HepG2 (cell line): Measurements from ENCODE around the gene CNFN. TPM values are rescaled to one million over a fixed set of nuclear protein-coding genes. Genes with fewer than 3 reads are reported as not detected.

Experiments used
- ATAC-seq: fragments of 200-7000 bp; cut with Tn5 transposase; 3 replicates; pipeline ENCODE4 v1.9.1; 2020; ENCODE audit warnings: mild to moderate bottlenecking, moderate library complexity
- BruUV-seq: library from RNA; stranded (reverse); fragments of 400-500 nt; replicated peaks from 2 replicates; lab custom pipeline; 2021; lab: Mats Ljungman, UMichigan
- CTCF ChIA-PET: fragments of 300-600 bp; formaldehyde crosslinking; extraction: SDS; loops from one replicate; lab custom pipeline; 2021; ENCODE audit warnings: low total read pairs, inconsistent platforms, low intra/inter-chr PET ratio; lab: Yijun Ruan, JAX
- POLR2A ChIA-PET: fragments of 350-600 bp; sonication (Branson Sonifier 250); formaldehyde crosslinking; loops from one replicate; lab custom pipeline; 2020; ENCODE audit warnings: antibody characterized with exemption, inconsistent platforms; lab: Yijun Ruan, JAX
- DNase-seq: peaks from one replicate; pipeline ENCODE4 v3.0.0-alpha.2; 2015; ENCODE audit warnings: low spot score
- FAIRE-seq: peaks from 3 replicates; lab custom pipeline; 2011; peaks lifted over from hg19 to GRCh38; lab: Jason Lieb, UNC
- H2AFZ ChIP-seq: one replicate; pipeline ENCODE4 v1.6.1; 2011; ENCODE audit warnings: low read length, inconsistent platforms
- H3K27ac ChIP-seq: fragments of 300-600 bp; 3 replicates; pipeline ENCODE4 v1.8.0; 2011; ENCODE audit warnings: mixed run types, mild to moderate bottlenecking, mixed read lengths, low read length, inconsistent platforms; ENCODE audit not compliant: insufficient read depth; ENCODE audit errors: extremely low read length
- H3K27me3 ChIP-seq, 2 experiments: fragments of 200-600 bp in 1 of 2; 2 replicates in 1 of 2; 3 replicates in 1 of 2; pipeline versions ENCODE4 v1.6.0 to v1.8.0; 2011; ENCODE audit warnings: low read length in 2 of 2, mild to moderate bottlenecking in 2 of 2, moderate library complexity in 2 of 2, inconsistent platforms in 1 of 2; ENCODE audit not compliant: insufficient read depth in 2 of 2, control insufficient read depth in 1 of 2
- H3K36me3 ChIP-seq, 2 experiments: fragments of 200-600 bp in 1 of 2; replicated peaks in 1 of 2; 2 replicates in 1 of 2; 3 replicates in 1 of 2; pipeline versions ENCODE4 v1.5.1 to v1.8.0; 2011; ENCODE audit warnings: low read length in 2 of 2, inconsistent platforms in 1 of 2; ENCODE audit not compliant: insufficient read depth in 2 of 2, control insufficient read depth in 1 of 2
- H3K4me1 ChIP-seq: 2 replicates; pipeline ENCODE4 v1.5.1; 2012; ENCODE audit warnings: low read length, inconsistent platforms; ENCODE audit not compliant: insufficient read depth
- H3K4me2 ChIP-seq: 2 replicates; pipeline ENCODE4 v1.6.0; 2011; ENCODE audit warnings: low read depth, low read length, inconsistent platforms
- H3K4me3 ChIP-seq, 3 experiments: fragments of 200-600 bp in 1 of 3; sonication (generic), shearing (Covaris generic) in 1 of 3; replicated peaks in 1 of 3; 2 replicates each; pipeline ENCODE4 v1.5.1; 2011 to 2016; ENCODE audit warnings: low read length in 3 of 3, inconsistent platforms in 2 of 3, low read depth in 2 of 3, mild to moderate bottlenecking in 2 of 3, control low read depth in 1 of 3, mixed read lengths in 1 of 3; ENCODE audit not compliant: insufficient read depth in 1 of 3
- H3K79me2 ChIP-seq: one replicate; pipeline ENCODE4 v1.6.1; 2011; ENCODE audit warnings: low read length, inconsistent platforms; ENCODE audit not compliant: insufficient read depth
- H3K9ac ChIP-seq: 2 replicates; pipeline ENCODE4 v1.6.0; 2011; ENCODE audit warnings: mild to moderate bottlenecking, low read depth, low read length, inconsistent platforms; ENCODE audit not compliant: insufficient read depth
- H3K9me3 ChIP-seq: 2 replicates; pipeline ENCODE4 v1.5.1; 2012; ENCODE audit warnings: mild to moderate bottlenecking, low read length
- H4K20me1 ChIP-seq: 2 replicates; pipeline ENCODE4 v1.6.0; 2011; ENCODE audit warnings: inconsistent platforms, mild to moderate bottlenecking, low read length, moderate library complexity; ENCODE audit not compliant: insufficient read depth
- ASH2L ChIP-seq: fragments of 300-600, 200-600 bp; sonication (generic); IDR thresholded peaks from 2 replicates; pipeline ENCODE4 v1.7.0; 2017; ENCODE audit warnings: low read depth, mild to moderate bottlenecking, moderate library complexity, mixed read lengths, low read length; ENCODE audit not compliant: insufficient read length
- BRCA1 ChIP-seq: sonication (generic); formaldehyde crosslinking; IDR thresholded peaks from 2 replicates; pipeline ENCODE4 v1.4.0; 2020; ENCODE audit warnings: missing genetic modification reagents
- MIER3 ChIP-seq: IDR thresholded peaks from 2 replicates; pipeline ENCODE4 v1.6.1; 2016; ENCODE audit warnings: missing compliant biosample characterization, borderline replicate concordance
- ZFP36 ChIP-seq: fragments of 150-350 bp; IDR thresholded peaks from 2 replicates; pipeline ENCODE4 v1.6.1; 2018; ENCODE audit warnings: borderline replicate concordance, low read length, low read depth; ENCODE audit not compliant: partially characterized antibody
- ZNF251 ChIP-seq: sonication (generic); formaldehyde crosslinking; IDR thresholded peaks from 2 replicates; pipeline ENCODE4 v1.9.0; 2021; ENCODE audit warnings: mild to moderate bottlenecking, missing genetic modification reagents
- ZNF326 ChIP-seq: sonication (generic); formaldehyde crosslinking; IDR thresholded peaks from 2 replicates; pipeline ENCODE4 v1.4.0; 2020; ENCODE audit warnings: missing genetic modification reagents, borderline replicate concordance
- ZNF468 ChIP-seq: sonication (generic); formaldehyde crosslinking; IDR thresholded peaks from 2 replicates; pipeline ENCODE4 v1.8.0; 2022; ENCODE audit warnings: mild to moderate bottlenecking, moderate library complexity, missing genetic modification reagents
- ZNF782 ChIP-seq: sonication (generic); formaldehyde crosslinking; IDR thresholded peaks from 2 replicates; pipeline ENCODE4 v1.4.0; 2020; ENCODE audit warnings: missing genetic modification reagents, mild to moderate bottlenecking, borderline replicate concordance
- WGBS: methylation state at CpG from one replicate; pipeline ENCODE4 v1.1.6; 2017; ENCODE audit warnings: low lambda C conversion rate; 5-methylcytosine and 5-hydroxymethylcytosine counted together
- in situ Hi-C: cut with HindIII; loops from 2 replicates; pipeline ENCODE4 v1.10.0; 2017; ENCODE audit warnings: low pct_unique_long_range_greater_than_20kb; ENCODE audit not compliant: extremely low pct_ligation_motif_present
- intact Hi-C: fragments of 100-400 bp; cut with micrococcal nuclease; formaldehyde crosslinking; loops from one replicate; pipeline ENCODE4 v1.10.0; 2022; ENCODE audit not compliant: unreplicated experiment
- polyA plus RNA-seq, 8 experiments: library from polyadenylated mRNA; depleted of rRNA in 3 of 8; stranded (reverse) in 7 of 8; unstranded in 1 of 8; fragments of >200 nt; fragmentation: Illumina TruSeq in 4 of 8; extraction: Trizol in 4 of 8; gene quantifications; 2 replicates each; pipeline versions ENCODE4 v1.2.1 to v1.2.3, GENCODE V29; 2011 to 2016; ENCODE audit warnings: low read depth in 4 of 8, missing spikeins in 1 of 8, mixed read lengths in 1 of 8; ENCODE audit not compliant: insufficient read depth in 1 of 8
- total RNA-seq, 5 experiments: library from RNA; depleted of rRNA; stranded (reverse); fragments of >200 nt; fragmentation: Illumina TruSeq; extraction: Trizol; gene quantifications; 2 replicates each; pipeline ENCODE4 v1.2.3, GENCODE V29; 2016; ENCODE audit warnings: low read depth in 1 of 5

The CNFN gene
- total and polyA plus RNA-seq, 2 of the 13 experiments (the other 11 are each of a cell fraction or from before 2014, with no cell fraction given), result 0.35 to 1.1 TPM

- H3K9me3 ChIP-seq, result no peaks in the 10 kb centered on the region
- peaks cover 1 to 27% of the 10 kb centered on the region in 2 experiments; a peak in 2 of 5 replicates for H3K27me3 ChIP-seq
- H3K27ac ChIP-seq, result no peak overlapping the region
- DNase-seq (no peak), ATAC-seq (peak; percentile 32; the same call in 2 of the 3 replicates), FAIRE-seq (no peak)
- no peak overlapping the region for H3K4me2 ChIP-seq
- no TSS peak for BruUV-seq
- H3K9ac ChIP-seq, result no peak overlapping the region
- H2AFZ ChIP-seq, result no peak overlapping the region
- in situ Hi-C loops, result no loop called here
- no peaks in the 10 kb centered on the region for H3K79me2 ChIP-seq
- no peaks in the 10 kb centered on the region for H4K20me1 ChIP-seq
- POLR2A ChIA-PET, result no interaction called here
- peaks cover 25% of the 10 kb centered on the region for H3K4me1 ChIP-seq
- no peak overlapping the region for H3K4me3 ChIP-seq
- intact Hi-C loops, result no loop called here
- no peak for TF ChIP-seq BRCA1
- TF ChIP-seq ZFP36, result no peak
- TF ChIP-seq MIER3 (CRISPR knock-in tag), result no peak
- TF ChIP-seq ASH2L, result no peak
- TF ChIP-seq ZNF468, result no peak
- TF ChIP-seq ZNF251 (CRISPR knock-in tag), result no peak
- TF ChIP-seq ZNF326 (CRISPR knock-in tag), result no peak
- TF ChIP-seq ZNF782 (CRISPR knock-in tag), result no peak
- 4% methylated on average over 6 of the region's 6 CpGs for WGBS
- H3K36me3 ChIP-seq, result no peaks in the 10 kb centered on the region
- CTCF ChIA-PET, result no interaction called here
Measured at GRCh38 chr19:42380155-42380554, 9.9 kb downstream of the CNFN start.
